H1 (cell line): ENCODE measurements around the gene CACNA1B. TPM values are rescaled to one million over a fixed set of nuclear protein-coding genes. Genes with fewer than 3 reads are reported as not detected.

Experiments
- CTCF ChIA-PET: fragments of 300-600 bp; sonication (Branson Sonifier 250); formaldehyde crosslinking; loops from one replicate; lab custom pipeline; 2021; ENCODE audit not compliant: partially characterized antibody; lab: Charles Lee
- POLR2A ChIA-PET: fragments of 300-600 bp; sonication (Branson Sonifier 250); formaldehyde crosslinking; loops from one replicate; lab custom pipeline; 2021; ENCODE audit warnings: inconsistent platforms; ENCODE audit not compliant: partially characterized antibody; lab: Charles Lee
- DNase-seq, 2 experiments: peaks; one replicate each; pipeline versions ENCODE4 v3.0.0 to v3.0.0-alpha.2; 2010 to 2022; ENCODE audit warnings: low spot score in 2 of 2, low read depth in 1 of 2, mixed read lengths in 1 of 2
- FAIRE-seq: peaks from 2 replicates; lab custom pipeline; 2011; peaks lifted over from hg19 to GRCh38; lab: Jason Lieb, UNC
- H2AFZ ChIP-seq: 2 replicates; pipeline ENCODE4 v1.8.1; 2012; ENCODE audit warnings: low read length, inconsistent platforms
- H2AK5ac ChIP-seq: 2 replicates; pipeline ENCODE4 v1.6.1; 2013; ENCODE audit warnings: low read depth, low read length
- H2BK120ac ChIP-seq: replicated peaks from 2 replicates; pipeline ENCODE3; 2013; ENCODE audit warnings: low read depth, low read length, inconsistent platforms
- H2BK12ac ChIP-seq: 2 replicates; pipeline ENCODE4 v1.6.1; 2013; ENCODE audit warnings: low read depth, low read length
- H2BK15ac ChIP-seq: 2 replicates; pipeline ENCODE4 v1.6.1; 2013; ENCODE audit warnings: low read length
- H2BK20ac ChIP-seq: 2 replicates; pipeline ENCODE4 v1.6.1; 2013; ENCODE audit warnings: low read length
- H2BK5ac ChIP-seq: 2 replicates; pipeline ENCODE4 v1.6.1; 2013; ENCODE audit warnings: low read depth, low read length
- H3K14ac ChIP-seq: 2 replicates; pipeline ENCODE4 v1.6.1; 2013; ENCODE audit warnings: inconsistent platforms; ENCODE audit not compliant: insufficient read length
- H3K18ac ChIP-seq: 2 replicates; pipeline ENCODE4 v1.6.1; 2013; ENCODE audit warnings: low read length; ENCODE audit errors: extremely low read depth
- H3K23ac ChIP-seq: 2 replicates; pipeline ENCODE4 v1.6.1; 2013; ENCODE audit warnings: inconsistent platforms; ENCODE audit not compliant: insufficient read length
- H3K23me2 ChIP-seq: 2 replicates; pipeline ENCODE4 v1.6.1; 2013; ENCODE audit warnings: low read depth, low read length
- H3K27ac ChIP-seq: 2 replicates; pipeline ENCODE4 v1.6.1; 2011; ENCODE audit warnings: low read depth, low read length, inconsistent platforms
- H3K27me3 ChIP-seq, 4 experiments: replicated peaks in 1 of 4; 1 replicate in 1 of 4; 2 replicates in 3 of 4; pipeline versions ENCODE4 v1.6.1 to v1.8.1; 2011 to 2013; ENCODE audit warnings: low read length in 3 of 4, mild to moderate bottlenecking in 3 of 4, inconsistent platforms in 2 of 4, mixed read lengths in 2 of 4, moderate library complexity in 1 of 4; ENCODE audit not compliant: control insufficient read depth in 3 of 4, insufficient read depth in 3 of 4; ENCODE audit errors: extremely low read depth in 1 of 4
- H3K36me3 ChIP-seq, 4 experiments: 2 replicates each; pipeline versions ENCODE4 v1.6.1 to v1.8.1; 2011 to 2013; ENCODE audit warnings: mild to moderate bottlenecking in 4 of 4, low read length in 3 of 4, moderate library complexity in 2 of 4, control low read depth in 1 of 4, inconsistent platforms in 1 of 4; ENCODE audit not compliant: insufficient read depth in 4 of 4, control insufficient read depth in 2 of 4
- H3K4ac ChIP-seq: replicated peaks from 2 replicates; pipeline ENCODE3; 2013; ENCODE audit warnings: low read length, low read depth, mixed read lengths, inconsistent platforms; ENCODE audit not compliant: insufficient read length
- H3K4me1 ChIP-seq, 4 experiments: replicated peaks in 1 of 4; 1 replicate in 1 of 4; 2 replicates in 3 of 4; pipeline versions ENCODE4 v1.6.1 to v1.8.1; 2011 to 2013; ENCODE audit warnings: low read length in 3 of 4, inconsistent platforms in 2 of 4, mixed read lengths in 1 of 4; ENCODE audit not compliant: insufficient read depth in 4 of 4, control insufficient read depth in 3 of 4
- H3K4me2 ChIP-seq, 2 experiments: 2 replicates each; pipeline versions ENCODE4 v1.6.1 to v1.8.1; 2011 to 2013; ENCODE audit warnings: low read depth in 2 of 2, low read length in 2 of 2, control low read depth in 1 of 2, inconsistent platforms in 1 of 2, mild to moderate bottlenecking in 1 of 2; ENCODE audit not compliant: insufficient read depth in 1 of 2
- H3K4me3 ChIP-seq, 4 experiments: fragments of 200-600, 300-600 bp in 1 of 4; sonication (generic), shearing (Covaris generic), sonication (Bioruptor Twin) in 1 of 4; 2 replicates each; pipeline versions ENCODE4 v1.5.1 to v1.8.1; 2011 to 2016; ENCODE audit warnings: low read length in 4 of 4, low read depth in 3 of 4, control low read depth in 2 of 4, inconsistent platforms in 2 of 4, mild to moderate bottlenecking in 2 of 4, mixed read lengths in 1 of 4, moderate library complexity in 1 of 4; ENCODE audit not compliant: insufficient read depth in 2 of 4; ENCODE audit errors: extremely low read depth in 1 of 4
- H3K56ac ChIP-seq: replicated peaks from 2 replicates; pipeline ENCODE3; 2013; ENCODE audit warnings: low read depth, mild to moderate bottlenecking, mixed read lengths, low read length, inconsistent platforms; ENCODE audit not compliant: insufficient read length
- H3K79me1 ChIP-seq: 2 replicates; pipeline ENCODE4 v1.6.1; 2013; ENCODE audit warnings: low read depth, low read length, control low read depth
- H3K79me2 ChIP-seq, 2 experiments: 2 replicates each; pipeline versions ENCODE4 v1.6.1 to v1.8.1; 2012 to 2013; ENCODE audit warnings: low read length in 2 of 2, mild to moderate bottlenecking in 2 of 2, inconsistent platforms in 1 of 2; ENCODE audit not compliant: insufficient read depth in 2 of 2, control insufficient read depth in 1 of 2
- H3K9ac ChIP-seq, 4 experiments: replicated peaks in 1 of 4; 1 replicate in 1 of 4; 2 replicates in 3 of 4; pipeline versions ENCODE4 v1.6.1 to v1.8.1; 2011 to 2013; ENCODE audit warnings: low read depth in 3 of 4, low read length in 3 of 4, control low read depth in 2 of 4, mild to moderate bottlenecking in 2 of 4, moderate library complexity in 2 of 4, inconsistent platforms in 1 of 4; ENCODE audit errors: extremely low read depth in 1 of 4
- H3K9me3 ChIP-seq, 2 experiments: 2 replicates each; pipeline versions ENCODE4 v1.6.1 to v1.8.1; 2012 to 2013; ENCODE audit warnings: mild to moderate bottlenecking in 2 of 2, moderate library complexity in 2 of 2, control low read depth in 1 of 2, inconsistent platforms in 1 of 2, low read depth in 1 of 2, low read length in 1 of 2, mixed read lengths in 1 of 2; ENCODE audit not compliant: insufficient read depth in 2 of 2
- H4K20me1 ChIP-seq, 2 experiments: replicated peaks in 1 of 2; 2 replicates each; pipeline versions ENCODE3 to v1.8.1; 2011 to 2013; ENCODE audit warnings: inconsistent platforms in 2 of 2, low read length in 2 of 2, mild to moderate bottlenecking in 1 of 2; ENCODE audit not compliant: insufficient read depth in 2 of 2, control insufficient read depth in 1 of 2
- H4K5ac ChIP-seq: 2 replicates; pipeline ENCODE4 v1.6.1; 2013; ENCODE audit warnings: low read length, low read depth, mixed read lengths, inconsistent platforms; ENCODE audit not compliant: insufficient read length
- H4K8ac ChIP-seq: 2 replicates; pipeline ENCODE4 v1.8.0; 2013; ENCODE audit warnings: mild to moderate bottlenecking, moderate library complexity, low read length, inconsistent platforms; ENCODE audit not compliant: insufficient read depth; ENCODE audit errors: extremely low read depth
- H4K91ac ChIP-seq: replicated peaks from 2 replicates; pipeline ENCODE3; 2013; ENCODE audit warnings: low read length, mixed read lengths, inconsistent platforms; ENCODE audit not compliant: insufficient read length
- CBX8 ChIP-seq: fragments of 300-800, 300-1000 bp; sonication (generic); IDR thresholded peaks from 2 replicates; pipeline ENCODE4 v1.7.1; 2016; ENCODE audit warnings: low read depth, low read length, borderline replicate concordance
- CEBPB ChIP-seq: IDR thresholded peaks from 2 replicates; pipeline ENCODE4 v1.6.1; 2012; ENCODE audit warnings: low read depth, low read length
- CHD1 ChIP-seq: IDR thresholded peaks from 2 replicates; pipeline ENCODE4 v1.6.1; 2012; ENCODE audit warnings: low read depth, low read length, improper control_type of control experiment
- EZH2 ChIP-seq: fragments of 200-600 bp; sonication (generic); IDR thresholded peaks from 2 replicates; pipeline ENCODE4 v1.7.1; 2012; ENCODE audit warnings: low read depth, mild to moderate bottlenecking, moderate library complexity, low read length, inconsistent platforms; ENCODE audit not compliant: severe bottlenecking
- GABPA ChIP-seq: IDR thresholded peaks from 2 replicates; pipeline ENCODE4 v1.6.1; 2011; ENCODE audit warnings: mild to moderate bottlenecking, low read length, moderate library complexity, borderline replicate concordance; ENCODE audit not compliant: insufficient read depth
- GTF2F1 ChIP-seq: IDR thresholded peaks from 2 replicates; pipeline ENCODE4 v1.6.1; 2012; ENCODE audit warnings: low read depth, low read length, improper control_type of control experiment, borderline replicate concordance
- MAFK ChIP-seq: IDR thresholded peaks from 2 replicates; pipeline ENCODE4 v1.6.1; 2012; ENCODE audit warnings: low read depth, mild to moderate bottlenecking, improper control_type of control experiment, low read length
- POLR2AphosphoS5 ChIP-seq: IDR thresholded peaks from 2 replicates; pipeline ENCODE4 v1.6.1; 2011; ENCODE audit warnings: low read depth, low read length
- POU5F1 ChIP-seq: IDR thresholded peaks from 2 replicates; pipeline ENCODE4 v1.6.1; 2011; ENCODE audit warnings: low read depth, mild to moderate bottlenecking, low read length, moderate library complexity
- RFX5 ChIP-seq: IDR thresholded peaks from 2 replicates; pipeline ENCODE4 v1.6.1; 2011; ENCODE audit warnings: low read depth, low read length, improper control_type of control experiment, borderline replicate concordance
- RNF2 ChIP-seq: fragments of 200-900, 300-1000 bp; sonication (generic); IDR thresholded peaks from 2 replicates; pipeline ENCODE4 v1.7.1; 2016; ENCODE audit warnings: borderline replicate concordance, low read depth, mild to moderate bottlenecking, antibody characterized with exemption, low read length; ENCODE audit not compliant: poor library complexity, severe bottlenecking; ENCODE audit errors: missing control alignments
- SP4 ChIP-seq: IDR thresholded peaks from 2 replicates; pipeline ENCODE4 v1.6.1; 2012; ENCODE audit warnings: low read length, inconsistent platforms
- TAF7 ChIP-seq: optimal IDR thresholded peaks from 2 replicates; pipeline ENCODE3; 2011; ENCODE audit warnings: low read depth, mild to moderate bottlenecking, inconsistent platforms, low read length, moderate library complexity, borderline replicate concordance
- WGBS, 2 experiments: shearing (Covaris generic) in 1 of 2; methylation state at CpG; one replicate each; pipeline versions ENCODE4 v1.1.6 to v1.1.7; 2013 to 2015; ENCODE audit warnings: low lambda C conversion rate in 2 of 2, mixed read lengths in 2 of 2, inconsistent platforms in 1 of 2, low coverage in 1 of 2, missing lambda C conversion rate in 1 of 2; ENCODE audit not compliant: insufficient replicate concordance in 2 of 2, insufficient coverage in 1 of 2, insufficient read length in 1 of 2; ENCODE audit errors: extremely low coverage in 1 of 2, missing lambda C conversion rate in 1 of 2; 5-methylcytosine and 5-hydroxymethylcytosine counted together
- polyA plus RNA-seq, 7 experiments: library from polyadenylated mRNA; depleted of rRNA in 3 of 7; stranded (reverse) in 5 of 7; unstranded in 2 of 7; fragments of >200 nt in 5 of 7; fragments of 200-250 nt in 2 of 7; gene quantifications; 1 replicate in 5 of 7; 2 replicates in 1 of 7; 4 replicates in 1 of 7; pipeline versions ENCODE4 v1.2.1 to v1.2.3, GENCODE V29; 2011 to 2013; ENCODE audit warnings: missing spikeins in 2 of 7, mixed read lengths in 2 of 7
- total RNA-seq: library from RNA; stranded (reverse); fragmentation: NEBNext Ultra II Directional; extraction: Animal tissue kit (Norgen Biotek cat#: 25700); gene quantifications from 2 replicates; pipeline ENCODE4 v1.2.1, GENCODE V29; 2021

Gene CACNA1B
- total and polyA plus RNA-seq, 2 of the 8 experiments (the other 6 are each of a cell fraction or from before 2014, with no cell fraction given), result 1.5 to 5.7 TPM

DNA sequence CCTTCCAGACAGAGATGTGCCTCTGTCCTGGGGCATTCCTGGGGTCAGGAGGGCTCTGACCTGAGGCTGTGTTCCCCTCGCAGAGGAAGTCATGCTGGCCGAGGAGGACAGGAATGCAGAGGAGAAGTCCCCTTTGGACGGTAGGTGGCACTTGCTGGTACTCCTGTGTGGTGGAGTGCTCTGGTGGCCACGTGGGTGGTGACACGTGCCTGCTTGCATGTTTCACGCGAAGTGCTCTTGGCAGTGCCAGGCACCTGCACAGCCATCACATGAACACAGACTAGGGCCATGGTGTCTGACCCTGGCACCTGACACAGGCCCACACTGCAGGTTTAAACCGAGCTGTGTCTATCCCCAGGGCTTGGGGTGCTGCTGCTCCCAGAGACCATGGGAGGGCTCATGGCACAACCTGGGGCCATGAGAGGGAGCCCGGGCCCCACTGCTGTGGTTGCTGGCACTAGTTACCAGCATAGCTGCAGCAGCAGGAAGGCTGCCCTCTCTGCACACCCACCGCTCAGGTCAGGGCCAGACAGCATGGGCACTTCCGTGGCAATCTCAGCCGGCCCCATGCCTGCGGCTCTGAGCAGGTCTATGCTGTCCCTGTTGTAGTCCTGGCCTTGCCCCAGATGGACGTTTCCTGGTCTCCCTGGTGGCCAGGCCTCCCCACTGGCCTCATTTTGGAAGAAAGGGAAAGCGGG lies 79.3 kb downstream of the CACNA1B start:
- WGBS, 2 experiments, result 82% methylated on average over 14 of the region's 15 CpGs; no CpG with 5 or more reads in 1 of the 2 experiments
- no peak overlapping the region for H2BK120ac ChIP-seq
- no peak for TF ChIP-seq TAF7
- TF ChIP-seq CHD1, result no peak
- TF ChIP-seq POU5F1, result no peak
- no peak for TF ChIP-seq SP4
- TF ChIP-seq POLR2AphosphoS5, result no peak
- no peak for TF ChIP-seq CEBPB
- TF ChIP-seq GTF2F1, result no peak
- TF ChIP-seq RFX5, result no peak
- no peak for TF ChIP-seq MAFK
- no peak for TF ChIP-seq RNF2
- no peak for TF ChIP-seq GABPA
- TF ChIP-seq CBX8, result no peak
- no peak for TF ChIP-seq EZH2

More for the DNA sequence above, 79.3 kb downstream of the CACNA1B start:
- CTCF ChIA-PET, result interaction anchor here (1.0 kb wide), 1 partner anchor 14 kb away, joined by 3 read pairs; no protein-coding TSS in a partner anchor
- Histone ChIP-seq H3K36me3 (peaks cover 0 to 3% (median 0%) of the 10 kb centered on the region in 4 experiments; a peak in 1 of 8 replicates), H3K14ac (no peak overlapping the region), H2BK12ac (no peak overlapping the region), H3K4me3 (no peak overlapping the region), H3K9ac (no peak overlapping the region), H4K5ac (no peak overlapping the region), H4K8ac (no peak overlapping the region), H3K4me2 (no peak overlapping the region), H3K4ac (no peak overlapping the region), H2BK20ac (no peak overlapping the region), H2BK15ac (no peak overlapping the region), H4K91ac (no peak overlapping the region), H3K79me1 (no peaks in the 10 kb centered on the region; the same call in 1 of the 2 replicates), H3K18ac (no peak overlapping the region), H3K27ac (no peak overlapping the region), H2AK5ac (no peak overlapping the region), H3K56ac (no peak overlapping the region), H3K23me2 (peaks cover 1% of the 10 kb centered on the region; the same call in 1 of the 2 replicates), H3K79me2 (no peaks in the 10 kb centered on the region), H2BK5ac (no peak overlapping the region), H3K4me1 (peaks cover 0 to 2% (median 0%) of the 10 kb centered on the region in 4 experiments; a peak in 1 of 7 replicates), H3K27me3 (no peaks in the 10 kb centered on the region; a peak in 1 of 7 replicates), H4K20me1 (no peaks in the 10 kb centered on the region), H2AFZ (no peak overlapping the region), H3K23ac (no peak overlapping the region), H3K9me3 (peaks cover 24 to 71% of the 10 kb centered on the region in 2 experiments; a peak in 3 of 4 replicates)
- POLR2A ChIA-PET, result no interaction called here
- FAIRE-seq, result no peak
- no peak for DNase-seq
